ENCODE measurements around the gene SDK1.

DNA sequence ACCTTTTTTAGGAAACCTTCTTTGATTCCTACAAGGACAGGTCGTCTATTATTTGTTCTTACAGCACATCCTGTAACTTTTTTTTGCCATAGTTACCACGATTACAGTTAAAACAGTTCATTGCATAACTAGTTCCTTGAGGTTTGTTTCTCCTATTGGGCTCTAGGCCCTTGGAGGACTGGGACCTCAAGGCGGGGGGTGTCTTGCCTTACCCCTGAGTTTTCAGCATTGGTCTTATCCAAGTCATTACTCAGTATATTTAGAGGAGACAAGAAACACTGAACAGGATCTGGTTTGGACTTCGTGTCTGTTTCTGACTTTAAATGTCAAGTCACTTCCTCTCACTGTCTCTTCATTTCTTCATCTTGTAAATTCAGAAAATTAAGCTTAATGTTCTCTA is 369.8 kb downstream of the SDK1 start:
- TF ChIP-seq STAT1 (conservative IDR thresholded peaks at IDR 0.05) (no peak), TAF1 (IDR thresholded peaks at IDR 0.05; ENCODE audit: borderline replicate concordance, low read depth, low read length) (no peak), POLR2AphosphoS5 (IDR thresholded peaks at IDR 0.05; ENCODE audit: low read length) (no peak), RAD21 (IDR thresholded peaks at IDR 0.05; ENCODE audit: insufficient read depth, low read depth, low read length) (no peak), SKIL (IDR thresholded peaks at IDR 0.05; ENCODE audit: low read depth, poor library complexity, severe bottlenecking) (no peak), SMARCA5 (IDR thresholded peaks at IDR 0.05) (no peak), BRCA1 (IDR thresholded peaks at IDR 0.05; ENCODE audit: low read depth, low read length) (no peak), CTCF (IDR thresholded peaks at IDR 0.05 in 2 of 3, conservative IDR thresholded peaks at IDR 0.05 in 1 of 3; ENCODE audit: control insufficient read depth in 2 of 3, extremely low read depth in 1 of 3, insufficient read depth in 1 of 3, low read depth in 3 of 3, low read length in 3 of 3) (no peak), ATF2 (IDR thresholded peaks at IDR 0.05; ENCODE audit: low read length) (no peak), REST (IDR thresholded peaks at IDR 0.05; ENCODE audit: low read depth, low read length) (no peak), ZBTB40 (IDR thresholded peaks at IDR 0.05; ENCODE audit: borderline replicate concordance) (no peak)
- TF ChIP-seq, protein P1, sequence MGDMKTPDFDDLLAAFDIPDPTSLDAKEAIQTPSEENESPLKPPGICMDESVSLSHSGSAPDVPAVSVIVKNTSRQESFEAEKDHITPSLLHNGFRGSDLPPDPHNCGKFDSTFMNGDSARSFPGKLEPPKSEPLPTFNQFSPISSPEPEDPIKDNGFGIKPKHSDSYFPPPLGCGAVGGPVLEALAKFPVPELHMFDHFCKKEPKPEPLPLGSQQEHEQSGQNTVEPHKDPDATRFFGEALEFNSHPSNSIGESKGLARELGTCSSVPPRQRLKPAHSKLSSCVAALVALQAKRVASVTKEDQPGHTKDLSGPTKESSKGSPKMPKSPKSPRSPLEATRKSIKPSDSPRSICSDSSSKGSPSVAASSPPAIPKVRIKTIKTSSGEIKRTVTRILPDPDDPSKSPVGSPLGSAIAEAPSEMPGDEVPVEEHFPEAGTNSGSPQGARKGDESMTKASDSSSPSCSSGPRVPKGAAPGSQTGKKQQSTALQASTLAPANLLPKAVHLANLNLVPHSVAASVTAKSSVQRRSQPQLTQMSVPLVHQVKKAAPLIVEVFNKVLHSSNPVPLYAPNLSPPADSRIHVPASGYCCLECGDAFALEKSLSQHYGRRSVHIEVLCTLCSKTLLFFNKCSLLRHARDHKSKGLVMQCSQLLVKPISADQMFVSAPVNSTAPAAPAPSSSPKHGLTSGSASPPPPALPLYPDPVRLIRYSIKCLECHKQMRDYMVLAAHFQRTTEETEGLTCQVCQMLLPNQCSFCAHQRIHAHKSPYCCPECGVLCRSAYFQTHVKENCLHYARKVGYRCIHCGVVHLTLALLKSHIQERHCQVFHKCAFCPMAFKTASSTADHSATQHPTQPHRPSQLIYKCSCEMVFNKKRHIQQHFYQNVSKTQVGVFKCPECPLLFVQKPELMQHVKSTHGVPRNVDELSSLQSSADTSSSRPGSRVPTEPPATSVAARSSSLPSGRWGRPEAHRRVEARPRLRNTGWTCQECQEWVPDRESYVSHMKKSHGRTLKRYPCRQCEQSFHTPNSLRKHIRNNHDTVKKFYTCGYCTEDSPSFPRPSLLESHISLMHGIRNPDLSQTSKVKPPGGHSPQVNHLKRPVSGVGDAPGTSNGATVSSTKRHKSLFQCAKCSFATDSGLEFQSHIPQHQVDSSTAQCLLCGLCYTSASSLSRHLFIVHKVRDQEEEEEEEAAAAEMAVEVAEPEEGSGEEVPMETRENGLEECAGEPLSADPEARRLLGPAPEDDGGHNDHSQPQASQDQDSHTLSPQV (IDR thresholded peaks at IDR 0.05): no peak
- TF ChIP-seq, protein P2, sequence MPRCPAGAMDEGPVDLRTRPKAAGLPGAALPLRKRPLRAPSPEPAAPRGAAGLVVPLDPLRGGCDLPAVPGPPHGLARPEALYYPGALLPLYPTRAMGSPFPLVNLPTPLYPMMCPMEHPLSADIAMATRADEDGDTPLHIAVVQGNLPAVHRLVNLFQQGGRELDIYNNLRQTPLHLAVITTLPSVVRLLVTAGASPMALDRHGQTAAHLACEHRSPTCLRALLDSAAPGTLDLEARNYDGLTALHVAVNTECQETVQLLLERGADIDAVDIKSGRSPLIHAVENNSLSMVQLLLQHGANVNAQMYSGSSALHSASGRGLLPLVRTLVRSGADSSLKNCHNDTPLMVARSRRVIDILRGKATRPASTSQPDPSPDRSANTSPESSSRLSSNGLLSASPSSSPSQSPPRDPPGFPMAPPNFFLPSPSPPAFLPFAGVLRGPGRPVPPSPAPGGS (IDR thresholded peaks at IDR 0.05; ENCODE audit: borderline replicate concordance, insufficient read depth, low read depth, low read length, poor library complexity, severe bottlenecking): no peak

All from GM12878 (cell line).